Gastrocnemius medialis (tissue), 4 donors: ENCODE results near the gene TMEM217. TPM values are rescaled to one million over a fixed set of nuclear protein-coding genes. Genes with fewer than 3 reads are reported as not detected.
A peak's percentile ranks its signal among the peaks of the same experiment; 100 is the strongest.

Experiments
- ATAC-seq, 2 donors: fragments of 150-250 bp; one replicate each; pipeline ENCODE4 v1.9.1; 2016
- DNase-seq, 2 donors: peaks; one replicate each; pipeline ENCODE4 v3.0.0-alpha.2; 2019
- H3K27ac ChIP-seq, 4 donors: fragments of 200-600 bp; sonication (generic); 1 replicate in 1 of 4; 2 replicates in 3 of 4; pipeline ENCODE4 v1.5.1; 2016 to 2018; ENCODE audit warnings: mild to moderate bottlenecking in 2 of 4, moderate library complexity in 1 of 4
- H3K27me3 ChIP-seq, 3 donors: fragments of 200-600 bp; sonication (generic) in 2 of 3; 1 replicate in 1 of 3; 2 replicates in 2 of 3; pipeline versions ENCODE4 v1.5.1 to v1.6.0; 2016 to 2019; ENCODE audit warnings: mild to moderate bottlenecking in 1 of 3, moderate library complexity in 1 of 3
- H3K36me3 ChIP-seq, 2 donors: fragments of 200-600 bp; sonication (generic) in 1 of 2; one replicate each; pipeline ENCODE4 v1.5.1; 2017 to 2018
- H3K4me1 ChIP-seq, 2 donors: fragments of 200-600 bp; sonication (generic) in 1 of 2; one replicate each; pipeline ENCODE4 v1.5.1; 2016 to 2017; ENCODE audit warnings: mild to moderate bottlenecking in 2 of 2
- H3K4me3 ChIP-seq, 4 donors: fragments of 200-600 bp; sonication (generic) in 3 of 4; 1 replicate in 1 of 4; 2 replicates in 3 of 4; pipeline ENCODE4 v1.5.1; 2016 to 2019; ENCODE audit warnings: mild to moderate bottlenecking in 2 of 4
- H3K9me3 ChIP-seq, 3 donors: fragments of 200-600 bp; sonication (generic) in 2 of 3; 1 replicate in 1 of 3; 2 replicates in 2 of 3; pipeline ENCODE4 v1.5.1; 2016 to 2019
- CTCF ChIP-seq, 5 experiments: fragments of 450-650 bp in 3 of 5; fragments of 200-600 bp in 2 of 5; sonication (generic) in 2 of 5; IDR thresholded peaks in 4 of 5; conservative IDR thresholded peaks in 1 of 5; 1 replicate in 4 of 5; 2 replicates in 1 of 5; pipeline ENCODE4 v1.5.1; 2016 to 2019; ENCODE audit warnings: antibody characterized with exemption in 5 of 5, mild to moderate bottlenecking in 3 of 5, moderate library complexity in 3 of 5
- POLR2A ChIP-seq, 2 donors: fragments of 450-650 bp; IDR thresholded peaks; one replicate each; pipeline ENCODE4 v1.6.1; 2017; ENCODE audit warnings: antibody characterized with exemption in 2 of 2, mild to moderate bottlenecking in 2 of 2, moderate library complexity in 2 of 2
- in situ Hi-C, 4 donors: fragments of 200-750 bp; cut with MboI; loops; one replicate each; pipeline versions ENCODE4 v1.15.0 to v1.8.0; 2017; ENCODE audit warnings: low sequenced_read_pairs in 4 of 4
- intact Hi-C: fragments of 100-400 bp; cut with DNase I; formaldehyde crosslinking; loops from one replicate; pipeline ENCODE4 v1.15.1; 2023; ENCODE audit warnings: low total_unique reads
- total RNA-seq, 4 donors: library from RNA; depleted of rRNA; stranded (reverse); fragments of >200 nt; gene quantifications; one replicate each; pipeline versions ENCODE4 v1.1.0 to v1.2.3, GENCODE V29; 2016

The TMEM217 gene
- total RNA-seq, 4 donors from 2014 or later, result 0.22 TPM; not detected in 3

- intact Hi-C loops, result no loop called here
- peaks cover 13 to 20% of the 10 kb centered on the region in 2 donors for H3K4me1 ChIP-seq
- no peak overlapping the region for H3K27ac ChIP-seq
- TF ChIP-seq CTCF (IDR thresholded peaks at IDR 0.05 in 4 of 5, conservative IDR thresholded peaks at IDR 0.05 in 1 of 5) (no peak), POLR2A (IDR thresholded peaks at IDR 0.05) (no peak)
- peaks cover 0 to 33% of the 10 kb centered on the region in 2 donors for H3K36me3 ChIP-seq
- no peak overlapping the region for H3K4me3 ChIP-seq
- ATAC-seq (no peak), DNase-seq (no peak)
- no peaks in the 10 kb centered on the region for H3K27me3 ChIP-seq
- H3K9me3 ChIP-seq, result no peaks in the 10 kb centered on the region
- in situ Hi-C loops, result loop anchor here in 1 of 4 donors (5.0 kb wide), 1 partner anchor 123 kb away; no protein-coding TSS in a partner anchor
Observed at GRCh38 chr6:37175332-37176267, 82.3 kb downstream of the TMEM217 start.

GRCh38 chr6:37174515-37175331 is 83.2 kb downstream of the TMEM217 start:
- H3K4me1 ChIP-seq, result peaks cover 13 to 20% of the 10 kb centered on the region in 2 donors
- intact Hi-C loops (loop anchor here (5.0 kb wide), 1 partner anchor 287 kb away; the partner anchor contains the start of gene C6orf89), in situ Hi-C loops (loop anchor here (5.0 kb wide), 2 partner anchors 42 to 122 kb away; no protein-coding TSS in a partner anchor)
- H3K9me3 ChIP-seq, result no peaks in the 10 kb centered on the region
- H3K27ac ChIP-seq, result peak overlapping the region in 3 of 4 donors; percentile 16 to 95 (median 20)
- H3K27me3 ChIP-seq, result no peaks in the 10 kb centered on the region
- ATAC-seq (no peak), DNase-seq (no peak)
- H3K4me3 ChIP-seq, result no peak overlapping the region
- H3K36me3 ChIP-seq, result peaks cover 0 to 33% of the 10 kb centered on the region in 2 donors
- TF ChIP-seq POLR2A (IDR thresholded peaks at IDR 0.05), result no peak
- TF ChIP-seq CTCF (IDR thresholded peaks at IDR 0.05 in 4 of 5, conservative IDR thresholded peaks at IDR 0.05 in 1 of 5), result no peak

- H3K27me3 ChIP-seq, result no peaks in the 10 kb centered on the region
- DNase-seq, result no peak
- no peak for ATAC-seq
- peak overlapping the region; percentile 36 to 95 (median 92) for H3K27ac ChIP-seq
- H3K4me3 ChIP-seq, result no peak overlapping the region
- TF ChIP-seq CTCF (IDR thresholded peaks at IDR 0.05 in 4 of 5, conservative IDR thresholded peaks at IDR 0.05 in 1 of 5) (no peak), POLR2A (IDR thresholded peaks at IDR 0.05) (no peak)
- H3K36me3 ChIP-seq, result peaks cover 0 to 33% of the 10 kb centered on the region in 2 donors
- in situ Hi-C loops (loop anchor here in 3 of 4 donors (5.0 kb wide), 2 partner anchors 42 to 122 kb away; no protein-coding TSS in a partner anchor), intact Hi-C loops (loop anchor here (5.0 kb wide), 1 partner anchor 287 kb away; the partner anchor contains the start of gene C6orf89)
- H3K9me3 ChIP-seq, result no peaks in the 10 kb centered on the region
- H3K4me1 ChIP-seq, result peaks cover 13 to 20% of the 10 kb centered on the region in 2 donors
Observed at GRCh38 chr6:37174196-37174514, 83.8 kb downstream of the TMEM217 start.

- no peak for DNase-seq
- ATAC-seq, result no peak
- TF ChIP-seq POLR2A (IDR thresholded peaks at IDR 0.05) (no peak), CTCF (IDR thresholded peaks at IDR 0.05 in 4 of 5, conservative IDR thresholded peaks at IDR 0.05 in 1 of 5) (no peak)
- Histone ChIP-seq H3K9me3 (no peaks in the 10 kb centered on the region), H3K4me3 (no peak overlapping the region), H3K27ac (peak overlapping the region; percentile 92 to 95 (median 93)), H3K36me3 (peaks cover 0 to 33% of the 10 kb centered on the region in 2 donors), H3K27me3 (no peaks in the 10 kb centered on the region), H3K4me1 (peaks cover 13 to 24% of the 10 kb centered on the region in 2 donors)
- in situ Hi-C loops (loop anchor here in 3 of 4 donors (5.0 kb wide), 2 partner anchors 41 to 121 kb away; no protein-coding TSS in a partner anchor), intact Hi-C loops (loop anchor here (5.0 kb wide), 1 partner anchor 286 kb away; the partner anchor contains the start of gene C6orf89)
Observed at GRCh38 chr6:37173493-37174195, 84.3 kb downstream of the TMEM217 start.
